Kidney (tissue), 14 donors: ENCODE results near the gene SNTA1. TPM values are rescaled to one million over a fixed set of nuclear protein-coding genes. Genes with fewer than 3 reads are reported as not detected.

Experiments
- DNase-seq, 5 donors: peaks; one replicate each; pipeline ENCODE4 v3.0.0-alpha.2; 2013 to 2020
- FAIRE-seq: peaks from 2 replicates; lab custom pipeline; 2012; peaks lifted over from hg19 to GRCh38; lab: Jason Lieb, UNC
- H3K27ac ChIP-seq, 2 donors: one replicate each; pipeline ENCODE4 v1.7.0; 2013; ENCODE audit warnings: low read depth in 2 of 2, low read length in 2 of 2, inconsistent platforms in 1 of 2
- H3K27me3 ChIP-seq: one replicate; pipeline ENCODE4 v1.7.1; 2013; ENCODE audit warnings: low read length, inconsistent platforms; ENCODE audit not compliant: control insufficient read depth, insufficient read depth
- H3K36me3 ChIP-seq, 3 donors: one replicate each; pipeline versions ENCODE4 v1.7.0 to v1.7.1; 2013; ENCODE audit warnings: low read length in 3 of 3, control low read depth in 1 of 3, inconsistent platforms in 1 of 3; ENCODE audit not compliant: insufficient read depth in 3 of 3, control insufficient read depth in 2 of 3
- H3K4me1 ChIP-seq, 3 donors: one replicate each; pipeline versions ENCODE4 v1.7.0 to v1.7.1; 2013; ENCODE audit warnings: low read length in 3 of 3, inconsistent platforms in 1 of 3, low read depth in 1 of 3; ENCODE audit not compliant: control insufficient read depth in 2 of 3, insufficient read depth in 2 of 3
- H3K4me3 ChIP-seq, 3 donors: one replicate each; pipeline versions ENCODE4 v1.7.0 to v1.8.1; 2013; ENCODE audit warnings: low read length in 3 of 3, control low read depth in 1 of 3, inconsistent platforms in 1 of 3
- H3K9ac ChIP-seq, 3 donors: one replicate each; pipeline versions ENCODE4 v1.7.0 to v1.7.1; 2013; ENCODE audit warnings: low read length in 3 of 3, control low read depth in 1 of 3, inconsistent platforms in 1 of 3
- H3K9me3 ChIP-seq, 3 donors: one replicate each; pipeline versions ENCODE4 v1.7.0 to v1.7.1; 2013; ENCODE audit warnings: low read length in 3 of 3, control low read depth in 1 of 3, inconsistent platforms in 1 of 3; ENCODE audit not compliant: control insufficient read depth in 2 of 3, insufficient read depth in 1 of 3
- CTCF ChIP-seq: IDR thresholded peaks from 3 replicates; pipeline ENCODE4 v1.5.1; 2012; ENCODE audit warnings: mild to moderate bottlenecking, moderate library complexity, borderline replicate concordance; ENCODE audit not compliant: insufficient read depth; ENCODE audit errors: extremely low read depth
- intact Hi-C: fragments of 100-400 bp; cut with DNase I; formaldehyde crosslinking; loops from one replicate; pipeline ENCODE4 v1.11.1; 2022
- polyA plus RNA-seq: library from polyadenylated mRNA; stranded (reverse); fragments of 350-450 nt; fragmentation: Illumina TruSeq; extraction: RNeasy Lipid Tissue Mini Kit (QIAGEN cat#74804); gene quantifications from one replicate; pipeline ENCODE4 v1.2.3, GENCODE V29; 2014; ENCODE audit warnings: low read depth, low replicate concordance; ENCODE audit not compliant: insufficient read depth
- total RNA-seq: library from RNA; stranded (reverse); fragmentation: NEBNext Ultra II Directional; extraction: Animal tissue kit (Norgen Biotek cat#: 25700); gene quantifications from one replicate; pipeline ENCODE4 v1.2.1, GENCODE V29; 2021
- donor health status: control.
- donor health status: control.
- donor health status: control.
- donor health status: control.
- donor health status: control.
- donor health status: DM: yes; HTN: yes; CAD: no.
- donor health status: Normal renal cell carcinoma (clear cell type).

Gene SNTA1
- total and polyA plus RNA-seq, 2 donors from 2014 or later, result 12.2 to 53.6 TPM

- intact Hi-C loops, result no loop called here
- DNase-seq (peak in 1 of 5 donors; percentile 0), FAIRE-seq (no peak)
- H3K9me3 ChIP-seq, result no peaks in the 10 kb centered on the region
- H3K36me3 ChIP-seq, result peaks cover 4 to 38% (median 12%) of the 10 kb centered on the region in 3 donors
- H3K4me3 ChIP-seq, result no peak overlapping the region
- no peaks in the 10 kb centered on the region for H3K4me1 ChIP-seq
- H3K9ac ChIP-seq, result no peak overlapping the region
- H3K27ac ChIP-seq, result no peak overlapping the region
- no peaks in the 10 kb centered on the region for H3K27me3 ChIP-seq
- TF ChIP-seq CTCF, result no peak
Observed at GRCh38 chr20:33373735-33374605, 69.6 kb downstream of the SNTA1 start.

GRCh38 chr20:33372993-33373441, 70.5 kb downstream of the SNTA1 start:
- FAIRE-seq (no peak), DNase-seq (no peak)
- Histone ChIP-seq H3K9me3 (no peaks in the 10 kb centered on the region), H3K27ac (no peak overlapping the region), H3K36me3 (peaks cover 5 to 31% (median 10%) of the 10 kb centered on the region in 3 donors), H3K4me3 (no peak overlapping the region), H3K27me3 (no peaks in the 10 kb centered on the region), H3K9ac (no peak overlapping the region), H3K4me1 (no peaks in the 10 kb centered on the region)
- TF ChIP-seq CTCF, result no peak
- intact Hi-C loops, result no loop called here

- FAIRE-seq (no peak), DNase-seq (no peak)
- Histone ChIP-seq H3K9me3 (no peaks in the 10 kb centered on the region), H3K4me1 (no peaks in the 10 kb centered on the region), H3K9ac (no peak overlapping the region), H3K27ac (no peak overlapping the region), H3K27me3 (no peaks in the 10 kb centered on the region), H3K36me3 (peaks cover 5 to 42% (median 19%) of the 10 kb centered on the region in 3 donors), H3K4me3 (no peak overlapping the region)
- intact Hi-C loops, result no loop called here
- no peak for TF ChIP-seq CTCF
Observed at GRCh38 chr20:33370291-33370690, 73.3 kb downstream of the SNTA1 start.
